Motor neuron (in vitro differentiated cells): ENCODE measurements around the gene PEMT. TPM values are rescaled to one million over a fixed set of nuclear protein-coding genes. Genes with fewer than 3 reads are reported as not detected.
"Not testable (repeated sequence)": the region's sequence is repeated elsewhere in the genome, so short reads cannot be mapped to it uniquely, and the experiment has no call there.

ENCODE experiments used
- ATAC-seq, 8 experiments: fragments of 200-7000 bp; cut with Tn5 transposase; replicated peaks in 6 of 8; 2 replicates each; pipeline ENCODE4 v1.8.0; 2021; ENCODE audit warnings: mild to moderate bottlenecking in 8 of 8, moderate library complexity in 8 of 8
- H3K27ac ChIP-seq, 2 donors: fragments of 250-450 bp; sonication (Bioruptor Pico); 2 replicates each; pipeline ENCODE4 v1.9.0; 2021; ENCODE audit warnings: antibody characterized with exemption in 2 of 2, mild to moderate bottlenecking in 2 of 2, moderate library complexity in 1 of 2
- H3K4me1 ChIP-seq, 2 donors: fragments of 250-450 bp; sonication (Bioruptor Pico); replicated peaks in 1 of 2; 2 replicates each; pipeline ENCODE4 v1.6.1; 2021; ENCODE audit warnings: antibody characterized with exemption in 2 of 2, mild to moderate bottlenecking in 2 of 2, moderate library complexity in 1 of 2
- H3K4me3 ChIP-seq, 5 donors: fragments of 250-450 bp; sonication (Bioruptor Pico); 2 replicates each; pipeline ENCODE4 v1.9.0; 2021; ENCODE audit warnings: antibody characterized with exemption in 5 of 5, mild to moderate bottlenecking in 5 of 5, moderate library complexity in 4 of 5
- WGBS, 10 experiments: fragments of 450-650 bp; shearing (Covaris generic); methylation state at CpG; one replicate each; pipeline ENCODE4 v1.0.0; 2022; 5-methylcytosine and 5-hydroxymethylcytosine counted together
- in situ Hi-C, 9 experiments: fragments of 400-800 bp; cut with MboI; loops; one replicate each; pipeline ENCODE4 v1.15.0; 2021; ENCODE audit warnings: low sequenced_read_pairs in 9 of 9, low pct_unique_long_range_greater_than_20kb in 2 of 9; ENCODE audit not compliant: unreplicated experiment in 9 of 9
- total RNA-seq, 8 experiments: library from RNA; unstranded; fragments of 300-600 nt; gene quantifications; 2 replicates each; pipeline versions ENCODE4 v1.2.3 to v1.2.4, GENCODE V29; 2022

The PEMT gene
- total RNA-seq, 8 experiments from 2014 or later: 21.1 to 59.0 (median 32.9) TPM

DNA sequence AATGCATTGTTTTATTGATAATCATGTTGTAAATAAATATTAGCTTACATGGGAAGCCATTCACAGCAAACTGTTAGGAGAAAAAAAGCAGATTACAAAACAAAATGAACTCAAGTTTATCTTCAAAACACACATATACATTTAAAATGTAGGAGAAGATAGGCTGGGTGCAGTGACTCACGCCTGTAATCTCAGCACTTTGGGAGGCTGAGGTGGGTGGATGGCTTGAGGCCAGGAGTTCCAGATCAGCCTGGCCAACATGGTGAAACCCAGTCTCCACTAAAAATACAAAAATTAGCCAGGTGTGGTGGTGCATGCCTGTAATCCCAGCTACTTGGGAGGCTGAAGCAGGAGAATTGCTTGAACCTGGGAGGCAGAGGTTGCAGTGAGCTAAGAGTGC is 125.6 kb downstream of the PEMT start:
- in situ Hi-C loops, H3K27ac ChIP-seq, ATAC-seq, H3K4me3 ChIP-seq: not testable (repeated sequence)
- H3K4me1 ChIP-seq: peaks cover 0 to 16% of the 10 kb centered on the region in 2 donors
- 20% methylated on average over 1 of the region's 1 CpG; no CpG with 5 or more reads in 9 of the 10 experiments for WGBS, 10 experiments

DNA sequence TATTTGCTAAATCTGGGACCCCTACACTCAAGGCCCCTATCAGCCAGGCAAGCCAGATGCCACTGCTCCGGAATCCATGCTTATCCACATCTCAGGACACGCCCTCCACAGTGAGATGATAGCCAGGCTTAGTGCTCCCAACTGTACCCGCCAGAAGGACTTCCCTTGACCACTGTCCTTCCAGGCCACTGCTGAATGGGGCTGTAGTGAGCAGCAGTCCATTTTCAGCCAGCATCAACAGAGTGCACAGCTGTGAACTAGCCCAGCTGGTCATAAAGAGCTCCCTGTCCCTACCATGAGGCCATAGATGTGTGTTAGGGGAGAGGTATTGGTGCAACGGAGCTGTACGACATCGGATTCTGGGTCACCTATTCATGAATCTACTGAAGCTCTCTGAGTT is 127.7 kb downstream of the PEMT start:
- WGBS, 10 experiments: 20 to 100% (median 90%) methylated on average over 1 to 3 of the region's 6 CpGs; no CpG with 5 or more reads in 6 of the 10 experiments
- Histone ChIP-seq H3K4me1 (peaks cover 0 to 13% of the 10 kb centered on the region in 2 donors), H3K4me3 (no peak overlapping the region), H3K27ac (no peak overlapping the region)
- ATAC-seq: no peak
- in situ Hi-C loops: no loop called here

DNA sequence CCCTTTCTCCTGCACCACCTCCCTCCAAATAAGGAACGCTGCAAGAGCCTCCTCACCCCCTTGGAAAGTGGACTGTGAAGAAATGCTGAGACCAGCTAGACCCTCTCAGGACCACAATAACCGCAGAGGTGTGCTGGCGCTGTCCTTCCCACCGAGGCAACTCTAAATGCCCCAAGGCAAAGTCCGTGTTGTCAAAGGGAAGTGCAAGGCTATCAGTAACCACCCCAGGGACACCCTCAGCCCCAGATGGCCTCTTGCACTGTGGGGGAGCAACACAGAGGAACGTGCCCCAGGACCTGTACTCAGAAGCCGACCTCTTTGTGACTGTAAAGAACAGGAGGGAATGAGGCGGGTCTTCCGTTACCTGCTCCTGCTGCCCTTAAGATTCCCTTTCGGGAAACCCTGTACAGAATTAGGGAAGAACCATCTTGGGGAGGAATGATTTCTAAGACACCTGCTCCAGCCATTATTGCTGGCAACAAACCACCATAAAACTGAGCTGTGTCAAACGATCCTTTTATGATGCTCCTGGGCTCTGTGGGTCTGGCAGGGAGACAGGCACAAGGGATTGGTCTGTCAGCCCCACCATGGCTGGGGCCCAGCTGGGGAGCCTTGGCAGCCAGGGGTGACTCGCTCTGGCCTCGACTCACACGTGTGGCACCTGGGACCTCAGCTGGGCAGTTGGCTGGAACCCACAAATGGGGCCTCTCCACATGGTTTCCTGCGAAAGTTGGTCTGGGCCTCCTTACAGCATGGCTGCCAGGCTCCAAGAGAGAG is 129.3 kb downstream of the PEMT start:
- 24 to 100% (median 54%) methylated on average over 1 to 8 of the region's 15 CpGs; no CpG with 5 or more reads in 4 of the 10 experiments for WGBS, 10 experiments
- peaks cover 0 to 11% of the 10 kb centered on the region in 2 donors for H3K4me1 ChIP-seq
- in situ Hi-C loops: no loop called here
- H3K4me3 ChIP-seq: no peak overlapping the region
- no peak for ATAC-seq
- H3K27ac ChIP-seq: no peak overlapping the region

DNA sequence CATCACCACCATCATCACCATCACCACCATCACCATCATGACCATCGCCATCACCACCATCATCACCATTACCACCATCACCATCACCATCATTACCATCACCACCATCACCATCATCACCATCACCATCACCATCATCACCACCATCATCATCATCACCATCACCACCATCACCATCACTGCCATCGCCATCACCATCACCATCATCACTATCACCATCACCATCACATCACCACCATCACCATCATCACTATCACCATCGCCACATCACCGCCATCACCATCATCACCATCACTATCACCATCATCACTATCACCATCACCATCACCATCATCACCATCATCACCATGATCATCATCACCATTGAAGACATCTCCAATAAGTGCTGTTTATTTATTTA is 131.5 kb downstream of the PEMT start:
- no peaks in the 10 kb centered on the region for H3K4me1 ChIP-seq
- in situ Hi-C loops: no loop called here
- WGBS, 10 experiments: 70 to 100% (median 93%) methylated on average over 1 to 4 of the region's 4 CpGs; no CpG with 5 or more reads in 4 of the 10 experiments
- no peak overlapping the region for H3K27ac ChIP-seq
- no peak for ATAC-seq
- no peak overlapping the region for H3K4me3 ChIP-seq

DNA sequence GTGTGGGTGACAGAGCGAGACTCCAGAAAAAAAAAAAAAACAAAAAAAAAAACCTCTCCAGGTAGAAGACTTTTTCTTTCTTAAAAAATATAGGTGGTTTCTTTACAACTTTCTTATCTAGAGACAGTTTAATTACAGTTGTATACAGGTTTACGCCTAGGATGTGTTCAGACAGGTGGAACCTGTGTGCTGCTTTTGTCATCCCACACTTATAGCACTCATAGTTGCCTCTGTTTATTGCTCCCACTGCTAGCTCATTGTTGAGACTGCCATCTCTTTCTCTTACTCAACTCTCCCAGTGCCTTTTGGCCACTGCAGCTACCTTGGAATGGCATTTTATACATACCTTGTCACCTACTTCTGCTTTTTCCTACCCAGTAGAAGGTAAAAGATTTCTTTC is 133.8 kb downstream of the PEMT start:
- no peak for ATAC-seq

DNA sequence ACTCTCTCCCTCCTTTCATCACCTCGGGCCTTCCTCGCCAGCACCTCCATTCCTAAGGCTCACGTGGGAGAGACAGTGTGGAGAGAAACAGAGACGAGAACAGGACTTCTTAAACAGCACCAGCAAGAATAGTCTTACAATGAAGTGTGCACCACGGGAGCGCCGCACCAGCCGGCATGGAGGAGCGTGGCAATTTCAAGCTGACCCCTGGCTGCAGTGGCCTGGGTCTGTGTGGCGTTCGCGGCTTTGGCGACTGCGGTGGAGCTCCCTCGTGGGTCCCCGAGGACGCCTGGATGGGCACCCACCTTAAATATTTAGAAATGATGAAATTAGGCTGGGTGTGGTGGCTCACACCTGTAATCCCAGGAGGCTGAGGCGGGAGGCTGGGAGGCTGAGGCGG is 135.3 kb downstream of the PEMT start:
- ATAC-seq: no peak
- in situ Hi-C loops: no loop called here
- Histone ChIP-seq H3K27ac (no peak overlapping the region), H3K4me3 (no peak overlapping the region), H3K4me1 (peaks cover 7 to 8% of the 10 kb centered on the region in 2 donors)
- WGBS, 10 experiments: 63 to 93% (median 77%) methylated on average over 1 to 6 of the region's 19 CpGs; no CpG with 5 or more reads in 6 of the 10 experiments

More for the DNA sequence above, 133.8 kb downstream of the PEMT start:
- H3K27ac ChIP-seq: no peak overlapping the region
- H3K4me1 ChIP-seq: peaks cover 7 to 8% of the 10 kb centered on the region in 2 donors
- in situ Hi-C loops: no loop called here
- H3K4me3 ChIP-seq: no peak overlapping the region
- 50 to 80% (median 69%) methylated on average over 1 to 2 of the region's 2 CpGs; no CpG with 5 or more reads in 6 of the 10 experiments for WGBS, 10 experiments

Other genes with a start within 250 kb of the PEMT start
- 10 to 100 TPM in 7 of 8 experiments, 1 to 10 TPM in 1; 6.5 to 23.0 (median 17.1) TPM for gene MED9, start 114.7 kb downstream of the PEMT start, total RNA-seq
- gene RASD1, start 95.3 kb downstream of the PEMT start, total RNA-seq: 10 to 100 TPM in 2 of 8 experiments, 1 to 10 TPM in 5, under 1 TPM in 1; 0.46 to 37.1 (median 6.7) TPM
- gene RAI1, start 89.8 kb upstream of the PEMT start, total RNA-seq: 10 to 100 TPM in 7 of 8 experiments, 1 to 10 TPM in 1; 5.4 to 32.0 (median 20.4) TPM
- gene SREBF1, start 245.3 kb upstream of the PEMT start, total RNA-seq: 100 to 1,000 TPM in 2 of 8 experiments, 10 to 100 TPM in 6; 14.0 to 204 (median 22.9) TPM